ENCODE measurements around the gene PHLDB3. TPM values are rescaled to one million over a fixed set of nuclear protein-coding genes. Genes with fewer than 3 reads are reported as not detected.

The PHLDB3 gene
- total RNA-seq, 1 experiment from 2014 or later = 8.5 TPM

GRCh38 chr19:43471091-43471490 lies 33.5 kb downstream of the PHLDB3 start:
- DNase-seq = no peak
- Histone ChIP-seq H3K4ac (ENCODE audit: low read depth, low read length) (no peak overlapping the region), H2BK5ac (ENCODE audit: insufficient read length, low read length) (no peak overlapping the region), H2BK15ac (ENCODE audit: low read depth, low read length) (no peak overlapping the region), H4K91ac (ENCODE audit: insufficient read length, low read depth, low read length) (no peak overlapping the region), H3K14ac (ENCODE audit: insufficient read depth, low read length) (no peak overlapping the region), H2AFZ (ENCODE audit: low read length) (no peak overlapping the region), H3K27me3 (ENCODE audit: insufficient read depth, low read length) (no peaks in the 10 kb centered on the region), H3K79me1 (ENCODE audit: insufficient read depth, low read depth, low read length, poor library complexity, severe bottlenecking) (no peaks in the 10 kb centered on the region), H3K56ac (ENCODE audit: insufficient read length, low read depth, low read length) (no peak overlapping the region), H4K20me1 (ENCODE audit: control insufficient read depth, insufficient read depth, insufficient read length) (no peaks in the 10 kb centered on the region), H3K23ac (ENCODE audit: insufficient read length, low read depth, low read length) (no peak overlapping the region), H3K9me3 (ENCODE audit: control insufficient read depth, low read depth, low read length) (no peaks in the 10 kb centered on the region), H3K27ac (ENCODE audit: insufficient read length, low read depth, low read length) (no peak overlapping the region), H3K18ac (ENCODE audit: insufficient read length, low read depth, low read length) (no peak overlapping the region), H2BK20ac (ENCODE audit: low read depth, low read length, poor library complexity, severe bottlenecking) (no peak overlapping the region), H3K4me2 (ENCODE audit: insufficient read depth, insufficient read length, low read length) (no peak overlapping the region), H4K5ac (ENCODE audit: insufficient read length, low read depth, low read length) (no peak overlapping the region), H4K8ac (replicated peaks; ENCODE audit: insufficient read length, low read depth, low read length) (no peak overlapping the region), H3K79me2 (ENCODE audit: insufficient read depth, low read length) (no peaks in the 10 kb centered on the region), H3K4me1 (ENCODE audit: insufficient read depth, low read length) (no peaks in the 10 kb centered on the region), H3K9ac (ENCODE audit: extremely low read depth, insufficient read length, low read length) (no peak overlapping the region), H2AK5ac (ENCODE audit: insufficient read length, low read length) (no peak overlapping the region), H3K23me2 (ENCODE audit: insufficient read length, low read depth, low read length, poor library complexity, severe bottlenecking) (no peaks in the 10 kb centered on the region), H3T11ph (ENCODE audit: low read length) (no peak overlapping the region), H2BK120ac (ENCODE audit: low read depth, low read length, poor library complexity, severe bottlenecking) (no peak overlapping the region), H2BK12ac (ENCODE audit: insufficient read length, low read depth, low read length) (no peak overlapping the region)
- Mint-ChIP-seq H3K36me3 (ENCODE audit: insufficient read depth in 1 of 3, low read depth in 3 of 3) (peaks cover 0 to 3% (median 3%) of the 10 kb centered on the region in 3 experiments; a peak in 1 of 7 replicates), H3K4me3 (no peak overlapping the region), H3K4me1 (peaks cover 7% of the 10 kb centered on the region in 2 experiments), H3K9me3 (no peaks in the 10 kb centered on the region; a peak in 1 of 5 replicates), H3K27ac (no peak overlapping the region), H3K27me3 (ENCODE audit: low read depth) (peaks cover 32% of the 10 kb centered on the region)
- WGBS (ENCODE audit: extremely low coverage, insufficient read length, low lambda C conversion rate) = no CpG with 5 or more reads among the region's 5 CpGs
- no peak for TF ChIP-seq CTCF (conservative IDR thresholded peaks at IDR 0.05)
